UCSD-AML1 (cell line): Measurements from ENCODE around the gene UNC13D.

Experiments used
- DNase-seq: peaks from one replicate; lab custom pipeline; 2025; ENCODE audit not compliant: unreplicated experiment; lab: John Stamatoyannopoulos, UW

Gene UNC13D

DNA sequence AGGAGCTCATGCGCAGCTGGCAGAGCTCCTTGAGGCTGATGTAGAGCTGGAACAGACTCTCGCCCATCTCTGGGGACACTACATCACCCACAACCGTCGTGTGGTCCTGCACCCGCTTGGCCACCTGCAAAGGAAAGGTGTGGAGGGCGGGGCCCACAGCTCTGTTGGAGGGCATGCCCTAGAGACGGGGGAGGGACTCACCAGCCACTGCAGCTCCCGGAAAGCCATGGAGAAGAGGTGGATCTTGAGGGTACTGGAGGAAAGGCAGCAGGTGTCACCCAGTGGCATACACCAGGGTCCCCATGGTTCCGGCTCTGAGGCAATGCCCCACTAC is 8.6 kb downstream of the UNC13D start:
- DNase-seq = no peak

DNA sequence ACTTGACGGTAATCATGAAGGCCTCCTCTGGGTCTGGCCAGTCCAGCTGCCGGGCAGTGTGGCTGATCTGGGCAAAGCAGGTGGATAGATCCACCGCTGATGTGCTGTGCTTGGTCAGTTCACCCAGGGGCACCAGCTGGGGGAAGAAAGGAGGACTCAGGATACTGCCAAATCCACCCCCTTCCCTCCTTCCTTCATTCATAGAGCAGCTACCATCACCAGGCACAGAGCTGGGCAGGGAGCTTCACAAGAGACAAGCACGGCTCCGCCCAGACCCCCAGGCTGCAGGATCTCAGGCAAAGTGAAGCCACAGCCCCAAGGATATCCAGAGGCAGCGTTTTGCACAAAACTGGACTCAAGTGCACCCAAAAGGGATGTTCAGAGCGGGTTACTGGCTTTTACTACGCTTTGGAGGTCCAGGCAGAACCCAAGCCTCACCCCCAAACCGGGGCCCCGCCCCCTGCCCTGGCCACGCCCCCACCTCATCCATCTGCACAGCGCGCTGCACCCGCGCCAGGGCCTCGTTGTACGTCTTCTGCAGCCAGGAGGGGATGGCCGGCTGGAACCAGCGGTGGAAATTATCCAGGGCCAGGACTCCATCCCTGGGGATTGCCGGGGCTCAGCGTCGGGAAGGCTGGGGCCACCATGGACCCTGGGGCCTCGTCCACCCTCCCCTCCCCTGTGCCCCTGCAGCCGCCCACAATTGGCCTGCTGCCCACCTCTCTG is 9.1 kb downstream of the UNC13D start:
- no peak for DNase-seq

DNA sequence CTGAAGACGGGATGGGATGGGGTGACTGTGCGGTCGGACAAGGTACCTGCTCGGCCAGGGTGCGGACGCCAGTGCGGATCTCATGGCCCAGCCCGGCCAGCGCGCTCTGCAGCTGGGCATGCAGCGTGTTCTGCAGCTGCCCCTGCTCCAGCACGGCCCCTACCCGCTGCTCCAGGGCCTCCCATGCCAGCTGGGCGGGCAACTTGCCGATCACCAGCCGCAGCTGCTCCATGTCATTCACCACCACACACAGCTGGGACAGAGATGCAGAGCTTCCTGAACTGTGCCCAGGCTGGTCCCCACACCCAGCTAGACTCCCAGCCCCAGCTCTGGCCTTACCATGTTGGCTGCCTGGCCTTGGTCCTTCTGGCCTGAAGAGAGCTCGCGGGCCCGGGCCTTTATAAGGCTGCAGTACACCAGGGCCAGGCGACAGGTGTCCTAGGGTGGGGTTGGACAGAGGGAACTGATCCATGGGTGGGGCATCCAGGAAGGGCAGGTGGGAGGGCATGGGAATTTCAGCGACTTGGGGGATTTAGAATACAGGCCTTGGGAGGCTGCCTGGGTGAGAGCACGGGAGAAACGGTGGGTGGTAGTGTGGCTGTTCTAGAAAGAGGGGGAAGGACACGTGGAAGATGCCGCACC is 9.8 kb downstream of the UNC13D start:
- DNase-seq = no peak

DNA sequence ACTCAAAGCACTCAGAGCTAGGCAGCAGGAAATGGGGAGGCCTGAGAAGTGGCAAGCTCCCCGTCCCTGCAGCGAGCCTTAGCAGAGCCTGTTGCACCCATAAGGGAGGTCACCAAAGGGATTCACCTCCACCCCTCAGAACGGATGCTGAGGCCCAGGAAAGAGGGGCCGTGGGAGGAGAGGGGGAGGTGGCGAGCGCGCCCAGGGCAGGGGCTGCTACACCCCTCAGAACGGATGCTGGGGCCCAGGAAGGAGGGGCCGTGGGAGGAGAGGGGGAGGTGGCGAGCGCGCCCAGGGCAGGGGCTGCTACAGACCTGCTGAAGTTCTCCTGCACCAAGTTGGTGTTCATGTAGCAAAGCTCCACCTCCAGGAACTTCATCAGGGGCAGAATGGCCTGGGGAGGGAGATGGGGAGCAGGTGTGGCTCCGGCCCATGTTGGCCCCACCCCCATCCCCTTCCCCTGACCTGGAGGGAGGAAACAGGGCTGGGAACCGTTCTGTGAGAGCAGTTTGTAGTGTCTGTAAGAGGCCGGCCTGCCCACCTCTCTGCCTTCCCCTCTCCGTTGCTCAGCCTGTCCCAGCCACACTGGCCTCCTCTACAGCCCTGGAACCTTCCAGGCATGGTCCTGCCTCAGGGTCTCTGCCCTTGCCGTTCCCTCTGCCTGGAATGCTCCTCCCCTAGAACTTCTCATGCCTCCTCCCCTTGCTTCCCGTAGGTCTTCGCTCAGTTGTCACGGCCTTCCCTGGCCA is 11.4 kb downstream of the UNC13D start:
- no peak for DNase-seq

DNA sequence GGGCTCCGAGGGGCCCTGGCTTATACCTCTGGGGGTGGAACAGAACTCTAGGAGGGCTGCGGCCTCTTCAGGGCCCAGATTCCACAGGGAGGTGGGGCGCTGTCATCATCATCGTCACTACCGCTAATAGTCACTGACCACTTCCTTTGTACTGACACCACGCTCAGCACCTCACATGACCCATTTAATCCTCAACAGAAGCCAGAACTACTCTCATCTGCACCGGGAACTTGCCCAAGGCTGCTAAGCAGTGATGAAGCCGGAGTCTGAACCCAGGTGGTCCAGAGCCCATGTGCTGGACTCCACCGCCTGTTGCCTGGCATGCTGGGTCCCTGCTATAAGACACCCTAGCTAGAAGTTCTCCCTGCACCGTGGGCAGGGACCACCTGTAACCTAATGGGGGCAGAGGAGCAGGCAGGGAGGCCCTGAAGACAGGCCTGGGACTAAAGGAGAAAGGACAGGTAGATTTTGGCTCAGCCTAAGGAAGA is 12.0 kb downstream of the UNC13D start:
- no peak for DNase-seq

DNA sequence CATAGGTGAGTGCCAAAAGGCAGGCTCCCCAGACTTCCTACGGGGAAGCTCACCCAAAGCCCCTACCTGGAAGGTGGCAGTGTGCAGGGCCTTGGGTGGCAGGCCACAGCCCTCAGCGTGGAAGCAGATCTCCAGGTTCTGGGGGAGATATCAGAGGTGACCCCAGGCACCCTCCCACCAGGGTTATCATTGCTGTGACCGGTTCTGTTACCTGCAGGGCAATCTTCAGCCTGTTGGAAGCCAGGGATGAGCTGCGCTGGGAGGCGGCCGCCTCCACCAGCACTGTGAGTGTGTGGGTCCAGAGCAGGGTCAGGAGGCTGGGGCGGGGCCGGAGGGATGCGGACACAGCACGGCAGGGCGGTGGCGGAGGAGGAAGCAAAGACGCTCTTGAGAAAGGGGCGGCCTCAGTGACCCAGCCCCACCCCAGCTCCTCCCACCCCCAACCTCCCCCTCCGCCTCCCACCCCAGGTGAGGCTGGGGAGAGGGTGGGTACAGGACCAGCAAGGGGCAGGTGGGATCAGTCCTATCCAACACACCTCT is 13.1 kb downstream of the UNC13D start:
- DNase-seq = no peak

DNA sequence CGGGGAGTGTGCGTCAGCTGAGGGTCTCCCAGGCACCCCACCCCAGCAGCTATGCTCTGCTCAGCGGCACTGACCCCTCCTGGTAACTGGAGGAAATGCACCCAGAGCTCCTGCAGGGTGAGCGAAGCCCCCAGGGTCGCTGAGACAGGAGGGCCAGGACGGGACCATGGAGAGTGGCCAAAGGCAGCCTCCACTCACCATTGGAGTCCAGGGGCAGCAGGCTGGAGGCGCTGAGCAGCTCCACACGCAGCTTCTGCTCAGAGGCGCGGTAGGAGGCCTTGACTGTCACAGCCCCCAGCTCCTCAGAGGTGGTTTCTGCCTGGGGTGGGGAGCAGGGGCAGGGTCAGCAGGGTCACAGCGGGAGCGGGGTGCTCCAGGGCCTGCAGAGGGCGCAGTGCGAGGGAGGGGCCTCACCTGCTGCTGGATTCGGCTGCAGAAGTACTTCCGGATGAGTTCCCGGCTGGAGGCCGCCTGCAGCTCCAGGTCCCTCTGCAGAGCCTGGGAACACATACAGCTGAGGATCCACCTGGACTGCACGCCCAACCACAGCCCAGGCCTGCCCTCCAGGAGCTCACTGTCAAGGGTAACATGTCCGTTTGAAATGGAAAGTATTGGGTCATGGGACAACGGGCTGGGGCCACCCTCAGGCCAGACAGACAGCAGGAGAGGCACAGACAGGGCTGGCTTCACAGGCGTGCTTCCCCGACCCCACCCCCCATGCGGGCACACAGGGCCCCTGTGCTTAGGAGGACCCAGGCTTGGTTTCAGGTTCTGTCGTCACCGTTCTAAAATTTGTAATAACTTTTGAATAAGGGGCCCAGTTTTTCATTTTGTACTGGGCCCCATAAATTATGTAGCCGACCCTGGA is 13.8 kb downstream of the UNC13D start:
- no peak for DNase-seq

DNA sequence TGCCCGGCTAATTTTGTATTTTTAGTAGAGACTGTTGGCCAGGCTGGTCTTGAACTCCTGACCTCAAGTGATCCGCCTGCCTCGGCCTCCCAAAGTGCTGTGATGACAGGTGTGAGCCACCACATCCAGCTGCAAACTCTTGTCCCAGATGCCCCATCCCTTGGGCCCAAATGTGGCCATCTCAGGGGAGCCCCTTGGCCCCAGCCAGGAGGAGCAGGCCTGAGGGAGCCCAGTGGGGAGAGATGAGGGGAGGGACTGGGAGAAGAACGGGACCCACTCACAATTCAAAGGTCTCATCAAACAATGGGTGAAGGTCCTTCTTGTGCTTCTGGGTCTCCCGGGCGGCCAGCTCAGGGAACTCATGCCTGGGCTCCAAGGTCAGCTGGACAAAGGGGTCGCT is 14.5 kb downstream of the UNC13D start:
- no peak for DNase-seq

DNA sequence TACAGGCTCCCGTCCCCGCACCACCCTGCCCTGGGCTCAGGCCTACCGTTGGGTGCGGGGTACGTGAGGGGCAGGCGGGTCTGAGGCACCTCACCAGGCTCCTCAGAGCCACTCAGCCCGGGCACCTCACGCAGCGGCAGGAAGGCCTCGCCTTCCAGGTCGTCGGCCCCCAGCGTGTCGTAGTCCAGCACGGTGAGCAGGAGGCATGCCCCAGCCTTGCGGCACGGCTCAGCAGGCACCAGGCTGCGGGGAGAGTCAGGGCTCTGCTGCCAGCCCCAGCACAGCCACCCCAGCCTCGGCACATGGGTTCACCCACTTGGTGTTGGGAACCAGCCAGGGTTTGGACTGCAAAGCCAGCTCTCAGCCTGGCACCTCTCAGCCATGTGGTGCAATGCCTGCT is 15.5 kb downstream of the UNC13D start:
- no peak for DNase-seq

DNA sequence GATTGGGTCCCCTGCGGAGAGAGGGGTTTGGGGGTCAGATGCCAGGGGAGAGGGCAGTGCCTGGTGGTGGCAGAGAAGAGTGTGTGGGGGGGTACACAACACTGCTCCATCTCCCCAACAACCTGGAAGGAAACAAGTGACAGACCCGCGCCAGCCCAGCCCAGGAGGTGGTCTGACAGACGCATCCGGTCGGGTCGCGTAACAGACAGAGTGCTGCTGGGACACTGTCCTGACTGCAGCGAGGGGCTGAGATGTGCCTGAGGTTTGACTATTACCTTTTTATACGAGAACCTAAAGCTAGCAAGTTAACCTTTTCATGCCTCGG is 16.2 kb downstream of the UNC13D start:
- DNase-seq = no peak

DNA sequence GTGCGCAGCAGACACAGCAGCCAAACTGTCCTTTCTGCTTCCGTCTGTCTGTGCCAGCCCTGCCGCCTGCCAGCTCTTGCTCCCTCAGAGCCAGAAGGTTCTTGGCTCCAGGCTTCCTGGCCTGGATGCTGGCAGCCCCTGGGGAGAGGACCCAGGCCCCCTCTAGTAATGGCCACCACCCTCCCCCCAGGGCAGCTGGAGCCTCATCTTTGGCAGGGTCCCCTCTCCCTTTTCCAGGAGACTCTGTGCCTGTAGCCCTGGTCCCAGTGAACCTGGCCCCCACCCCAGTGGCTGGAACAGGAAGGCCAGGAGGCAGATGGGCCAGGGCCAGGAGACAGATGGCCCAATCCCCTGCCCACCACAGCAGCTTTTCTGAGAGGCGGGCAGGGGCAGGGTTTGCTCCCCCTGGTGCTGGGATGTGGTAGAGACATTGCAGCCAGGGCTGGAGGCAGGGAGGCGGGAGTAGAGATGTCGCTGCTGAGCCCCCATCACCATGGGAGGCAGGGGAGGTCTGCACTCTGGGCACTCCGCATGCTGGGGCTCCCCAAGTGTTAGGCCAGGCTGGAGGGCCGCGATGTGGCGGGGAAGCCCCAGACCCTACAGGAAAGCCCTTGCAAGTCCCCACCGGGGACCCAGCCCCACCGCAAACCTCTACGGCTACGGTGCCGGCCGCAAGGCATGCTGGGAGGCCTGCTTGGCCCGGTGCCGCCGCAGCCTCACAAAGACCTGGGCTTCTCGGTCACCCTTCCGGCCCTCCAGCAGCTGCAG is 16.7 kb downstream of the UNC13D start:
- DNase-seq = peak; percentile 40

DNA sequence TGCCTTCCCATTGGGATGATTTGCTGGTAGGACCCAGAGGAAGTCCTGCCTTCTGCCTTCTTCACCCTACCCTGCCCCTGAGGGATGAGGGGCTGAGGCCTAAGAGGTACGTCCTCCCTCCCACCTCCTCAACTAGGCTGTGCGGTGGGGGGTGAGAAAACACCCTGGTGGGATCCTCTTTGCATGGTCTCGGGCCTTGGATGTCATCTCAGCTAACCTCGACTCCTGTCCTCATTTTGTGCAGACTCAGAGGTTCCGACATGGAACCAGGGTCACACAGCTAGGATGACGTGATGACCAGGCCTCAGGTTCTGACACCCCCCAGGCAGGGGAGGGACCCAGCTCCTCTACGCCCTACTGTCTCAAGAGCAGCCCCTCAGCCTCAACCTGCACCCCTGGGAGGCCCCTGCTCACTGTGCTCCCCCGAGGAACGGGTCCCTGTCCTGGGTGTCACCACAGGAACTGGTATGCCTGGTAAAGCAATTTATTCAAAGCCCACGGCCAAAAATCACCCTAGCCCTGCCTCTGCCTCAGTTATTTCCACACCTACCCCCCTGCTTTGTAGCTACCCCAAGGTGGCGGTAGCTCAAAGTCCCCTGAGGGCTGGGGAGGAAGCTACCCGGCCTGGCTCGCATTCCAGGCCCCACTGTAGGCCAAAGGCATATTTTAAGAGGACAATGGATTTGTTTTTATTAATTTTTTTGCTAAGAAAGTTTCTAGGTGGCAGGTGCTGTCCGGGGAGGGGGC is 17.5 kb downstream of the UNC13D start:
- no peak for DNase-seq

DNA sequence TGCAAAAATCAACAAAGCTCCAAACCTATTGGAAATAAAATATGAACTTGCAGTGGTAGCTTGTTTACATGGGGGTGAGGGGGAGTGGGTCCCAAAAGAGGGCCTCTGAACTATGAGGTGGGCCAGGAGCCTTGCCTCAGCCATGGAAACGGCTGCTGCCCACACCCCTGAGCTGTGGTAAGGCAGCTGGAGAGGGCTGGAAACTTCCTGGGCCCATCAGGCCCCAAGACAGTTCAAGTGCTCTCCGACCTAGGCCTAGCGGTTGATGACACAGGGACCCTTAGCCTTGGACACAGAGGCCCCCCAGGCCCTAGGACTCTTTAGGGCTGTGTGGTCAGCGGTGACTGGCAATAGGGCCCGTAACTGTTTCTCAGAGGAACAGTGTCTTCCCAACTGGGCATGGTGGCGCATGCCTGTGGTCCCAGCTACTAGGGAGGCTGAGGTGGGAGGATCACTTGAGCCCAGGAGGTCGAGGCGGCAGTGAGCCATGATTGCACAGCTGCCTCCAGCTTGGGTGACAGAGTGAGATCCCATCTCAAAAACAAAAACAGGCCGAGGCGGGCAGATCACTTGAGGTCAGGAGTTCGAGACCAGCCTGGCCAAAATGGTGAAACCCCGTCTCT is 18.3 kb downstream of the UNC13D start:
- no peak for DNase-seq

DNA sequence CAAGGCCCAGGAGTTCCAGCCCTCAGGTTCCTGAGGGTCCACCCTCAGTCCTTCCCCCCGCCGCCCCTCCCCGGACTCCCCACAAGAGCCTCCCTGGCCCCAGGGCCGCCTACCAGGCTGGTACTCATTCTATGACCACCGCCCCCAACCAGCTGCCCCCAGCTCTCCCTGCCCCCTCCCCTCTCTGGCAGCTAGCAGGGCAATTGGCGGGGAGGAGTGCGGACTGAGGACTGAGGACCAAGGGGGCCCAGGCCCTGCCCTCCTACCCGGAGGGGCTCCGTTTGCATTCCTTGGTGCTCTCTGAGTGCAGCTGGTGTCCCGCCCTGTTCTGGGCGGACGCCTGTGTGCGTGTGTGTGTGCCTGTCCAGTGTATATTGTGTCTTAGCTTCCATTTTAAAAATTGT is 19.1 kb downstream of the UNC13D start:
- DNase-seq = no peak

DNA sequence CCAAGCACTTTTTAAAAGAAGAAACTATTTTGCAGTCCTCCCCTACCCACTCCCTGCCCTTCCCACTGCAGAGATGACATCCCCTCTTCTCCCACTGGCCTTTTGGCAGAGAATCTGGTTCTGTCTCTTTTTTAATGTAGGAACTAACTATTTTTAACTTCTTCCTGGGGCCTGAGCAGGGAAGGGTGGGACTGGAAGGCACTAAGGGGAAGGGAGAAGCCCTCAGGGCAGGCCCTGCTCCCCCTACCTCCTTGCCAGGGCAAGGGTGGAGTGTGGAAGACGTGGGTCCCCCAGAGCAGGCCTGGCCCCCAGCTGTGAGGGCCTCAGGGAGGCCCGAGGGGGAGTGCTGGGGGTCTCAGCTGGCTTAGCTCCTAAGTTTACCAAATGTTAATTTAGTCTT is 19.5 kb downstream of the UNC13D start:
- DNase-seq = no peak

DNA sequence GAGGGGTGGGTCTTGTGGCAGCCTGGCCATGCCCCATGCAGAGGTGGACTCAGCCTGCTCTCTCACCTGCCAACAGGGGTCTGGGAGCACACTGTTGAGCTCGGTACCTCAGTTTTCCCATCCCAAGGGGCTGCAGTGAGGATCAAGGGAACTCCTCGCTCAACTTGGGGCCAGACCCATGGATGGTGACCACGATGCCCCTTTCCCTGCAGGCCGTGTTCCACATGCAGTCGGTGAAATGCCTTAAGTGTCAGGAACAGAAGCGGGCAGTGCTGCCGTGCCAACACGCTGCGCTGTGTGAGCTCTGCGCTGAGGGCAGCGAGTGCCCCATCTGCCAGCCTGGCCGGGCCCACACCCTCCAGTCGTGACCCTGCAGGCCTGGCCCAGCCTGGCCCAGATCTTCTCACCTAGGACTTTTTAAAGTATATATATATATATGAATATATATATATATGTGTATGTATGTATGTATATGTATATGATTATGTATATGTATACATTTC is 20.1 kb downstream of the UNC13D start:
- DNase-seq = no peak

DNA sequence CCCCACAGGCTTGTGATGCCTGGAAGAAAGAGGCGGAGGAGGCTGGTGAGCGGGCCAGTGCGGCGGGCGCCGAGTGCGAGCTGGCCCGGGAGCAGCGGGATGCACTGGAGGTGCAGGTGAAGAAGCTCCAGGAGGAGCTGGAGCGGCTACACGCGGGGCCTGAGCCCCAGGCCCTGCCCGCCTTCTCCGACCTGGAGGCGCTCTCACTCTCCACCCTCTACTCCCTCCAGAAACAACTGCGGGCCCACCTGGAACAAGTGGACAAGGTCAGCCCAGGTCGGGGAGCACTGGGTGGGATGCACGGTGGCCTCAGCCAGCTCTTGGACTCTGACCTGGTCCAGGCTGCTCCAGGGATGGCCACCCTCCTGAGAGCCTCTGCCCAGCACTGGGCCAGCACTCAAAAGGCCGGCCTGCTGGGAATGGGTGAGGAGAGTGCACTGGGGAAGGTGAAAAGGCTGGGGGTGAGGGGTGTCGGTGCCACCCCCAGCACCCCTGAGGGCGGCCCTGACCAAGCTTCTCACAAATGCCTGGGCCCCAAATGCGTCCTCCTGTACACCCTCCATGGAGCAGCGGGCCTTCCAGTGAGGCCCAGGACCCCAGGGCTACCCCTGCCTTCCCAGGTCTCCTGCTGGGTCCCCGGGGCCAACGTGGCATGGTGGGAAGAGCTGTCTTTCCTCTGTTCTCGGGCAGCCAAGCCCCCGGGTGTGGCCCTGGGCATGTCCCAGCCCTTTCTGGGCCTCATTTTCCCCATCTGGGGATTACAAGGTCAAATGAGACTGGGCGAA is 20.8 kb downstream of the UNC13D start:
- no peak for DNase-seq

DNA sequence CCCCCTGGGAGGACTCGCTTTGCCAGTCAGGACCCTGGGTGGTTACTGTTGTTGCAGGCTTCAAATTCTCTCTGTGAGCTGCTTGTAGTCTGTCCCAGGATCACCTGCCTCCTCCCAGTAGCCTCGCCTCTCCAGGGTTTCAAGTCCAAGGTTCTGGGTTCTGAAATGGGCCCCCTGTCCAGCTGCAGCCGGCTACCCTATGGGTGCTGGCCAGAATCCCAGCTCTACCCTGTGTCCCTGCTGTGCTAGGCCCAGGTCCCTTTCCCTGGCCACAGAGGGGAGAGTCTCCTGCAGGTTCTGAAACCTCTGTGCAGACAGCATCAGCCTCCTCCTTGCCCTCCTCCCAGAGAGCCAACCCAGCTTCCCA is 21.4 kb downstream of the UNC13D start:
- no peak for DNase-seq
